Measurements from ENCODE around the gene FOXJ3. TPM values are rescaled to one million over a fixed set of nuclear protein-coding genes. Genes with fewer than 3 reads are reported as not detected.

The FOXJ3 gene
- total and polyA plus RNA-seq, 2 of the 8 experiments (the other 6 are each of a cell fraction or from before 2014, with no cell fraction given) = 48.6 to 51.9 TPM

DNA sequence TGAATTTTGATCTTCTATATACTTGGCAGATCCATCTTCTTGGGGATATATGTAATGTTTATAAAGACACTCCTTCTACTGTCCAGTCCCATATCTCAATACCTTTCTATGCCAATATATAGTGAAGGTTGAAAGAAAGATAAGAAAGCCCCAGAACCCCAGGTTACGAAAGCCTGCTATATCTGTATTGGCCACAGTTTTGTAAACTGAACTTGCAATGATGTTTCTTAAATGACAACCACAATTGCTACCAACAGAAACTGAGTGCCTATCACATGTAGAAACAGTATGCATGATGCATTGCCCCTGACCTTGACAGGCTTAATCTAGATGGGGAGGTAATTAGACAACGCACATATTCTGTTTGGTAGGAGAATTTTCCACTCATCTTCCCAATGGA is 37.8 kb upstream of the FOXJ3 start:
- Histone ChIP-seq H3K79me1 (ENCODE audit: low read depth, low read length) (no peaks in the 10 kb centered on the region), H3K27ac (ENCODE audit: low read depth, low read length) (no peak overlapping the region), H3K27me3 (replicated peaks in 1 of 4; ENCODE audit: control insufficient read depth in 3 of 4, extremely low read depth in 1 of 4, insufficient read depth in 3 of 4, low read length in 3 of 4) (0 out of 7 replicates have a peak, but pooled peaks cover 0 to 3% (median 0%) of the 10 kb centered on the region in 4 experiments), H3K23me2 (ENCODE audit: low read depth, low read length) (no peaks in the 10 kb centered on the region), H2BK5ac (ENCODE audit: low read depth, low read length) (no peak overlapping the region), H3K9me3 (ENCODE audit: insufficient read depth in 2 of 2, low read depth in 1 of 2, low read length in 1 of 2) (no peaks in the 10 kb centered on the region), H2BK20ac (ENCODE audit: low read length) (no peak overlapping the region), H3K18ac (ENCODE audit: extremely low read depth, low read length) (no peak overlapping the region), H2BK12ac (ENCODE audit: low read depth, low read length) (no peak overlapping the region), H3K9ac (replicated peaks in 1 of 4; ENCODE audit: extremely low read depth in 1 of 4, low read depth in 3 of 4, low read length in 3 of 4) (no peak overlapping the region), H4K5ac (ENCODE audit: insufficient read length, low read depth, low read length) (no peak overlapping the region), H3K4me1 (replicated peaks in 1 of 4; ENCODE audit: control insufficient read depth in 3 of 4, insufficient read depth in 4 of 4, low read length in 3 of 4) (no peaks in the 10 kb centered on the region), H4K20me1 (replicated peaks in 1 of 2; ENCODE audit: control insufficient read depth in 1 of 2, insufficient read depth in 2 of 2, low read length in 2 of 2) (no peaks in the 10 kb centered on the region), H3K56ac (replicated peaks; ENCODE audit: insufficient read length, low read depth, low read length) (no peak overlapping the region), H3K14ac (ENCODE audit: insufficient read length) (no peak overlapping the region), H2BK15ac (ENCODE audit: low read length) (no peak overlapping the region), H3K36me3 (ENCODE audit: control insufficient read depth in 2 of 4, insufficient read depth in 4 of 4, low read length in 3 of 4) (no peaks in the 10 kb centered on the region), H3K23ac (ENCODE audit: insufficient read length) (no peak overlapping the region), H3K4ac (replicated peaks; ENCODE audit: insufficient read length, low read depth, low read length) (no peak overlapping the region), H2AK5ac (ENCODE audit: low read depth, low read length) (no peak overlapping the region), H3K79me2 (ENCODE audit: control insufficient read depth in 1 of 2, insufficient read depth in 2 of 2, low read length in 2 of 2) (no peaks in the 10 kb centered on the region), H2BK120ac (replicated peaks; ENCODE audit: low read depth, low read length) (no peak overlapping the region), H3K4me3 (ENCODE audit: extremely low read depth in 1 of 4, insufficient read depth in 2 of 4, low read depth in 3 of 4, low read length in 4 of 4) (no peak overlapping the region), H3K4me2 (ENCODE audit: insufficient read depth in 1 of 2, low read depth in 2 of 2, low read length in 2 of 2) (no peak overlapping the region), H2AFZ (ENCODE audit: low read length) (no peak overlapping the region), H4K91ac (replicated peaks; ENCODE audit: insufficient read length, low read length) (no peak overlapping the region), H4K8ac (ENCODE audit: extremely low read depth, insufficient read depth, low read length) (no peak overlapping the region)
- WGBS, 2 experiments (ENCODE audit: extremely low coverage in 1 of 2, insufficient coverage in 1 of 2, insufficient read length in 1 of 2, insufficient replicate concordance in 2 of 2, low coverage in 1 of 2, low lambda C conversion rate in 2 of 2, missing lambda C conversion rate in 1 of 2) = 91% methylated on average over 2 of the region's 2 CpGs; no CpG with 5 or more reads in 1 of the 2 experiments
- CTCF ChIA-PET (ENCODE audit: partially characterized antibody) = no interaction called here
- POLR2A ChIA-PET (ENCODE audit: partially characterized antibody) = no interaction called here
- FAIRE-seq (no peak), DNase-seq (ENCODE audit: low read depth in 1 of 2, low spot score in 2 of 2) (no peak)
- no peak for TF ChIP-seq JUN (IDR thresholded peaks at IDR 0.05; ENCODE audit: low read depth, low read length)
- no peak for TF ChIP-seq CHD1 (IDR thresholded peaks at IDR 0.05; ENCODE audit: low read depth, low read length)
- TF ChIP-seq SIN3A (conservative IDR thresholded peaks at IDR 0.05 in 1 of 2, IDR thresholded peaks at IDR 0.05 in 1 of 2; ENCODE audit: low read depth in 1 of 2, low read length in 2 of 2) = no peak
- no peak for TF ChIP-seq SIX5 (IDR thresholded peaks at IDR 0.05; ENCODE audit: low read depth, low read length)

All from H1 (cell line).